Natural killer cell treated with Interleukin-12 subunit alpha and Interleukin-12 subunit beta and Interleukin-15 and Interleukin-18, amount 100 ng/mL, for 72 hours (primary cell): ENCODE data around the gene S1PR1. TPM values are rescaled to one million over a fixed set of nuclear protein-coding genes. Genes with fewer than 3 reads are reported as not detected.
"Not testable (repeated sequence)": the region's sequence is repeated elsewhere in the genome, so short reads cannot be mapped to it uniquely, and the experiment has no call there.

Experiments used
- ATAC-seq, 2 donors: fragments of 150-1000 bp; cut with Tn5 transposase in 1 of 2; sonication (Bioruptor Pico), chemical (Tn5 transposase) in 1 of 2; 2 replicates each; pipeline ENCODE4 v1.10.0; 2021
- DNase-seq: peaks from one replicate; pipeline ENCODE4 v3.0.0; 2022; ENCODE audit warnings: low spot score
- H3K27ac Mint-ChIP-seq, 2 donors: 1 replicate in 1 of 2; 2 replicates in 1 of 2; pipeline ENCODE4 v1.8.0; 2022; ENCODE audit warnings: mixed read lengths in 2 of 2, mild to moderate bottlenecking in 1 of 2, moderate library complexity in 1 of 2
- H3K27me3 Mint-ChIP-seq, 2 donors: 1 replicate in 1 of 2; 2 replicates in 1 of 2; pipeline ENCODE4 v1.8.0; 2022; ENCODE audit warnings: mixed read lengths in 2 of 2
- H3K36me3 Mint-ChIP-seq: one replicate; pipeline ENCODE4 v1.8.0; 2022; ENCODE audit warnings: mixed read lengths
- H3K4me1 Mint-ChIP-seq, 2 donors: 1 replicate in 1 of 2; 2 replicates in 1 of 2; pipeline ENCODE4 v1.8.0; 2022; ENCODE audit warnings: low read depth in 2 of 2, mixed read lengths in 2 of 2, mild to moderate bottlenecking in 1 of 2
- H3K4me3 Mint-ChIP-seq: one replicate; pipeline ENCODE4 v1.8.0; 2022; ENCODE audit warnings: mixed read lengths
- H3K9me3 Mint-ChIP-seq: 2 replicates; pipeline ENCODE4 v1.8.0; 2022; ENCODE audit warnings: mixed read lengths
- total RNA-seq, 2 donors: library from RNA; stranded (reverse); gene quantifications; one replicate each; pipeline ENCODE4 v1.2.3, GENCODE V29; 2022

S1PR1 gene
- total RNA-seq, 2 donors from 2014 or later, result 11.8 to 49.3 TPM

DNA sequence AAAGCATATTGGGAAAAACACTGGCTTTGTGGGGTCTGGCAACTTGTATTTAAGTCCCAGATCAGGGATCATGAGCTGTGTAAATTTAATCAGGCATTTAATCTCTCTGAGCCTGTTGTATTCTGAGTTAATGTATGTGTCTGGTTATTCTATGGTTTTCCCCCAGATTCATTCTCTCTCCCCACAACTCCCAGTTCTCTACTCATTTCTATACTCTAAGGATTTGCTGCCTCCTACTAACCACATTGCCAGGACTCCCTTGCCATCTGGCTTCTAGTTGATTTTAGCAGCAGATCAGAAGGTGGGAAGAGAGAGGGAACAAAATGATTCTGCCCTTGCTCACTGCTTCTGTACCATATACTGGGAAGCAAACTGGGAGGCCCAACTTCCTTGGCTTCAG is 31.4 kb upstream of the S1PR1 start:
- DNase-seq, result no peak
- H3K4me3 Mint-ChIP-seq, result no peak overlapping the region
- H3K9me3 Mint-ChIP-seq, result no peaks in the 10 kb centered on the region
- H3K27ac Mint-ChIP-seq, result peak overlapping the region; percentile 37 to 40
- H3K36me3 Mint-ChIP-seq, result no peaks in the 10 kb centered on the region
- no peaks in the 10 kb centered on the region for H3K27me3 Mint-ChIP-seq
- peaks cover 4 to 15% of the 10 kb centered on the region in 2 donors for H3K4me1 Mint-ChIP-seq
- no peak for ATAC-seq

GRCh38 chr1:101206139-101206538 is 30.7 kb upstream of the S1PR1 start:
- Mint-ChIP-seq H3K27ac (peak overlapping the region; percentile 37 to 40), H3K4me1 (peaks cover 4 to 13% of the 10 kb centered on the region in 2 donors)
- H3K36me3 Mint-ChIP-seq, ATAC-seq, H3K9me3 Mint-ChIP-seq, H3K27me3 Mint-ChIP-seq, H3K4me3 Mint-ChIP-seq, DNase-seq: not testable (repeated sequence)

DNA sequence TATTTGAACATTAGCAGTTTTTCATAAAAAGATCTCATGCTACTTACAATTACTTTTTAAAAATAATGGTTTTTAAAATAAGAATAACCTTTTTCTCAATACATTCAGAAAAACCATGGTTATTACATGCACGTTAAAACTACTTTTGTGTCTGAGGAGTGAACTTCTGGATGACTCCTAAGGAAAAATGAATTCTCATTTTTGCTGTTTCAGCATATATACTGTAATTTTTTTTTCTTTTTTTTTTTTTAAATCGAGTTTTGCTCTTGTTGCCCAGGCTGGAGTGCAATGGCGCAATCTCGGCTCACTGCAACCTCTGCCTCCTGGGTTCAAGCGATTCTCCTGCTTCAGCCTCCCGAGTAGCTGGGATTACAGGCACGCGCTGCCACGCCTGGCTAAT is 29.5 kb upstream of the S1PR1 start:
- not testable (repeated sequence) for H3K9me3 Mint-ChIP-seq, H3K27ac Mint-ChIP-seq

DNA sequence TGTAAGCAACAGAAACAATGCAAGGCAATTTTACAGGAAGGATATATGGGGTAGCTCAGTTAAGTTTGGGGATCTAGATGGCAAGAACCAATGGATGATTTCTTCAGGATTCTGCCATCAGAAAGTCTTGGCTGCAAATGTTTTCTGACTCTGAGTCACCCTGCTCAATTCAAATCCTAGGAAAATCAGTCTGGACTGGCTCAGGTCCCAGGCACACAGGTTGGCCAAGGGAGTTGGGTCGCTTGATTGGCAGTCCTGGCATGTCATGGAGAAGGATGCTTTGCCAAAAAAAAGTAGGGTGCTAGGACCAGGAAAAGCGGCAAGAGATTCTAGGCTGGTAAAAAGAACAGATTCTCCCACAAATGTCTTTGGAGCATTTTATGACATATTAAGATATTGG is 28.9 kb upstream of the S1PR1 start:
- Mint-ChIP-seq H3K9me3 (no peaks in the 10 kb centered on the region), H3K27me3 (peaks cover 0 to 3% of the 10 kb centered on the region in 2 donors), H3K4me1 (peaks cover 4 to 13% of the 10 kb centered on the region in 2 donors), H3K27ac (no peak overlapping the region), H3K36me3 (no peaks in the 10 kb centered on the region), H3K4me3 (no peak overlapping the region)
- DNase-seq (no peak), ATAC-seq (no peak)

More for the DNA sequence above, 29.5 kb upstream of the S1PR1 start:
- not testable (repeated sequence) for H3K27me3 Mint-ChIP-seq, DNase-seq, ATAC-seq, H3K4me3 Mint-ChIP-seq, H3K36me3 Mint-ChIP-seq
- H3K4me1 Mint-ChIP-seq, result peaks cover 4 to 13% of the 10 kb centered on the region in 2 donors

GRCh38 chr1:101215363-101216011 is 21.3 kb upstream of the S1PR1 start:
- H3K27me3 Mint-ChIP-seq, result peaks cover 0 to 5% of the 10 kb centered on the region in 2 donors
- DNase-seq (no peak), ATAC-seq (peak in 1 of 2 donors; percentile 76)
- H3K4me3 Mint-ChIP-seq, result peak overlapping the region; percentile 16
- peaks cover 4% of the 10 kb centered on the region for H3K36me3 Mint-ChIP-seq
- H3K27ac Mint-ChIP-seq, result peak overlapping the region in 1 of 2 donors; percentile 19
- H3K9me3 Mint-ChIP-seq, result no peaks in the 10 kb centered on the region
- peaks cover 3 to 12% of the 10 kb centered on the region in 2 donors for H3K4me1 Mint-ChIP-seq

- Mint-ChIP-seq H3K9me3 (no peaks in the 10 kb centered on the region), H3K4me1 (peaks cover 4 to 15% of the 10 kb centered on the region in 2 donors), H3K4me3 (no peak overlapping the region), H3K27ac (no peak overlapping the region), H3K27me3 (peaks cover 0 to 6% of the 10 kb centered on the region in 2 donors), H3K36me3 (peaks cover 4% of the 10 kb centered on the region)
- DNase-seq (no peak), ATAC-seq (no peak)
These were observed 20.2 kb upstream of the S1PR1 start for GRCh38 chr1:101216623-101217022.

DNA sequence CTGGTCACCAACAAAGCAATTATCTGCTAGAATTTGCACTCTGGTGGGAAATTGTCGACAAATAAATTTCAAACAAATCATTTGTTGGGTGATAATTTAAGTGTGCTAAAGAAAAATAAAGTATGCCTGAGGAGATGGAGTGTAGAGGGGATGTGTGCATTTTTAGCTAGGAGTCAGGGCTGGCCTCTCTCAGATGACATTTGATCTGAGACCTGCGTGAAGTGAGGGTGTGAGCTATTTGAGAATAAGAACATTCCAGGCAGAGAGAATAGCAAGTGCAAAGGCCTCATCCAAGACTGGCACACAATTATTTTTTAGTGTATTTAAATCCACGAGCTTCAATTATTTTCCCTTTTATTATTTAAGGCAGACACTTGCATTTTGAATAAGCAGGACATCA is 19.7 kb upstream of the S1PR1 start:
- peaks cover 8 to 20% of the 10 kb centered on the region in 2 donors for H3K4me1 Mint-ChIP-seq
- no peak overlapping the region for H3K27ac Mint-ChIP-seq
- DNase-seq (no peak), ATAC-seq (no peak)
- H3K9me3 Mint-ChIP-seq, result no peaks in the 10 kb centered on the region
- H3K4me3 Mint-ChIP-seq, result no peak overlapping the region
- H3K36me3 Mint-ChIP-seq, result peaks cover 4% of the 10 kb centered on the region
- H3K27me3 Mint-ChIP-seq, result peaks cover 0 to 6% of the 10 kb centered on the region in 2 donors

DNA sequence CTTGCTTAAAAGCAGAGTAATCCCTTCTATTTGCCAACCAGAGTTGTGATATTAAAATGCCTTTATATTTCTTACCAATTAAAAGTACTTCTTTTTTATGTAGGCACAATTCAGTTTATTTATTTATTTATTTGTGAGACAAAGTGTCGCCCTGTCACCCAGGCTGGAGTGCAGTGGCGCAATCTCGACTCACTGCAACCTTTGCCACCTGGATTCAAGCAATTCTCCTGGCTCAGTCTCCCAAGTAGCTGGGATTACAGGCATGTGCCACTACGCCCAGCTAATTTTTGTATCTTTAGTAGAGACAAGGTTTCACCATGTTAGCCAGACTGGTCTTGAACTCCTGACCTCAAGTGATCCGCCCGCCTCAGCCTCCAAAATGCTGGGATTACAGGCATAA is 17.9 kb upstream of the S1PR1 start:
- H3K4me1 Mint-ChIP-seq, result peaks cover 8 to 21% of the 10 kb centered on the region in 2 donors
- DNase-seq, ATAC-seq, H3K4me3 Mint-ChIP-seq, H3K9me3 Mint-ChIP-seq, H3K27me3 Mint-ChIP-seq, H3K36me3 Mint-ChIP-seq, H3K27ac Mint-ChIP-seq: not testable (repeated sequence)

DNA sequence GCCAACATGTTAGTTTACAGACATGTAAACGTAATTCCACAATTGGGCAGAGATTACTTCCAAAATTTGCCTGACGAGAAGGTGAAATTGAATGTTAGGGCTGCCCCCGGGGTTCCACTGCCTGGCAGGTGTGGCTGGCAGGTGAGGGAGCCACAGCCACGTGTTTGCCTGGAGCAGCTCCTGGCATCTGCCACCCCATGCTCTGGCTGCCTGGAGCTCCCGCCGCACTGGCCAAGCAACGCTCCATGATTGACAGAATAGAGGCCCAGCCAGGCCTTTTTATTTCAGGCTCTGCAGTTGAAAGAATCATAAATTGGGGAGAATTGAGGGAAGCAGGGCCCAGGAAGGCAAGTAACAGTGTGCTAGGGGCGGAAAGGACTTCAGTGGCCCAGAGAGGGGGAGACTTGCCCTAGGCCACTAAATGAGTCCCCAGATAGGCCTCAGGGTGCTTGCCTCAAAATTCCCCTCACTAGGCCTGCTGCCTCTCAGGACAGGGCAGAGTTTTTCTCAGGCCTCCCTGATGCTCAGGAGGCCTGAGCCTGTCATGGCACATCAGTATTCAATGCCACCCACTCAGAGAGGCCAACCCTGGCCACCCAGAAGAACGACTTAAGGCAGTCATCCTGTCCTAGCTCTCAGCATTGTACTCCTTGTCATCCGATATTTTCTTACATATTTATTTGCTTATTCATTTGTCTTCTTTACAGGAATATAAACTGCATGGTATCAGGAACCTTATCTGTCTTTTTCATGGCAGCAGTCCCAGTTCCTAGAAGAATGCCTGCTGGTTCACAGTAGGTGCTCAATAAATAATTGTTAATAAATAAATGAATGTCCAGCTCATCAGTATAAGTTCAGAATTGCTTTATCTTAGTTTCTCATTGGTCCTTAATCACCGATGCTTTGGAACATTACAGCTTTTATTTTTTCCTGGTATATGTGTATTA is 16.6 kb upstream of the S1PR1 start:
- ATAC-seq (no peak), DNase-seq (no peak)
- Mint-ChIP-seq H3K36me3 (no peaks in the 10 kb centered on the region), H3K4me1 (peaks cover 4 to 15% of the 10 kb centered on the region in 2 donors), H3K4me3 (no peak overlapping the region), H3K9me3 (no peaks in the 10 kb centered on the region), H3K27me3 (peaks cover 0 to 6% of the 10 kb centered on the region in 2 donors), H3K27ac (peak overlapping the region in 1 of 2 donors; percentile 19)

GRCh38 chr1:101220906-101221305 is 15.9 kb upstream of the S1PR1 start:
- no peak for ATAC-seq
- peaks cover 4 to 9% of the 10 kb centered on the region in 2 donors for H3K4me1 Mint-ChIP-seq
- H3K4me3 Mint-ChIP-seq, result peak overlapping the region; percentile 10
- H3K36me3 Mint-ChIP-seq, result no peaks in the 10 kb centered on the region
- DNase-seq, result no peak
- peaks cover 0 to 6% of the 10 kb centered on the region in 2 donors for H3K27me3 Mint-ChIP-seq
- H3K9me3 Mint-ChIP-seq, result no peaks in the 10 kb centered on the region
- peak overlapping the region; percentile 4 to 19 for H3K27ac Mint-ChIP-seq

GRCh38 chr1:101221945-101222429 is 14.8 kb upstream of the S1PR1 start:
- Mint-ChIP-seq H3K36me3 (no peaks in the 10 kb centered on the region), H3K27me3 (peaks cover 0 to 6% of the 10 kb centered on the region in 2 donors), H3K4me3 (peak overlapping the region; percentile 48), H3K27ac (peak overlapping the region; percentile 4 to 19), H3K9me3 (no peaks in the 10 kb centered on the region), H3K4me1 (peaks cover 4 to 9% of the 10 kb centered on the region in 2 donors)
- DNase-seq (no peak), ATAC-seq (no peak)

GRCh38 chr1:101227837-101228236 is 9.0 kb upstream of the S1PR1 start:
- Mint-ChIP-seq H3K4me1 (peaks cover 0 to 7% of the 10 kb centered on the region in 2 donors), H3K9me3 (no peaks in the 10 kb centered on the region), H3K4me3 (no peak overlapping the region), H3K36me3 (no peaks in the 10 kb centered on the region), H3K27me3 (no peaks in the 10 kb centered on the region), H3K27ac (no peak overlapping the region)
- no peak for ATAC-seq
- DNase-seq, result no peak

- no peak overlapping the region for H3K4me3 Mint-ChIP-seq
- no peaks in the 10 kb centered on the region for H3K9me3 Mint-ChIP-seq
- H3K36me3 Mint-ChIP-seq, result no peaks in the 10 kb centered on the region
- no peaks in the 10 kb centered on the region for H3K27me3 Mint-ChIP-seq
- peaks cover 0 to 13% of the 10 kb centered on the region in 2 donors for H3K4me1 Mint-ChIP-seq
- ATAC-seq, result no peak
- H3K27ac Mint-ChIP-seq, result no peak overlapping the region
- no peak for DNase-seq
These were observed 8.2 kb upstream of the S1PR1 start for GRCh38 chr1:101228424-101229134.
